ENCODE measurements around the gene CENPT.

DNA sequence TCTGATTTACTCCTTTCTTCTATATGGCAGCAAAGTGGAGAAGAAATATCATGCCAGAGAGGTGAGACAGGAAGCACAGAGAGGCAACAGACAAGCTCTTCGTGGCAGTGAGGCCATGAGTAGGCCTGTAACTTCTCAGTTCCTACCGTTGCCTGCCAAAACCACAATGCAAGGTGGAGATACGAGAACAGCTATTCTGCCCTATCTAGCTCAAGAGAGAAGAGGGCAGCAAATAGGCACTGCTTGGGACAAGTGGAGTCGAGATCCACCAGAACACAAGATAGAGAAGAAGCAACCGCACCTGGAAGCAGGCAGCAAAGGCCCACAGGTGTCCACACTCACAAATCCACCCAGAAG is 66.0 kb downstream of the CENPT start:
- TF ChIP-seq, protein P1, sequence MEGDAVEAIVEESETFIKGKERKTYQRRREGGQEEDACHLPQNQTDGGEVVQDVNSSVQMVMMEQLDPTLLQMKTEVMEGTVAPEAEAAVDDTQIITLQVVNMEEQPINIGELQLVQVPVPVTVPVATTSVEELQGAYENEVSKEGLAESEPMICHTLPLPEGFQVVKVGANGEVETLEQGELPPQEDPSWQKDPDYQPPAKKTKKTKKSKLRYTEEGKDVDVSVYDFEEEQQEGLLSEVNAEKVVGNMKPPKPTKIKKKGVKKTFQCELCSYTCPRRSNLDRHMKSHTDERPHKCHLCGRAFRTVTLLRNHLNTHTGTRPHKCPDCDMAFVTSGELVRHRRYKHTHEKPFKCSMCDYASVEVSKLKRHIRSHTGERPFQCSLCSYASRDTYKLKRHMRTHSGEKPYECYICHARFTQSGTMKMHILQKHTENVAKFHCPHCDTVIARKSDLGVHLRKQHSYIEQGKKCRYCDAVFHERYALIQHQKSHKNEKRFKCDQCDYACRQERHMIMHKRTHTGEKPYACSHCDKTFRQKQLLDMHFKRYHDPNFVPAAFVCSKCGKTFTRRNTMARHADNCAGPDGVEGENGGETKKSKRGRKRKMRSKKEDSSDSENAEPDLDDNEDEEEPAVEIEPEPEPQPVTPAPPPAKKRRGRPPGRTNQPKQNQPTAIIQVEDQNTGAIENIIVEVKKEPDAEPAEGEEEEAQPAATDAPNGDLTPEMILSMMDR (IDR thresholded peaks at IDR 0.05; ENCODE audit: extremely low read depth in 1 of 2, insufficient read depth in 1 of 2, low read depth in 1 of 2, low read length in 2 of 2): no peak
- no peak for TF ChIP-seq POLR2A (IDR thresholded peaks at IDR 0.05; ENCODE audit: low read depth, low read length)
- no peak for TF ChIP-seq POLR2AphosphoS5 (IDR thresholded peaks at IDR 0.05; ENCODE audit: insufficient read depth, low read depth, low read length)
